ENCODE data around the gene MKNK2. TPM values are rescaled to one million over a fixed set of nuclear protein-coding genes. Genes with fewer than 3 reads are reported as not detected.
"Not testable (repeated sequence)": the region's sequence is repeated elsewhere in the genome, so short reads cannot be mapped to it uniquely, and the experiment has no call there.

MKNK2 gene
- total and polyA plus RNA-seq, 2 of the 13 experiments (the other 11 are each of a cell fraction or from before 2014, with no cell fraction given), result 44.9 to 112 TPM

- peak; percentile 31; the same call in 1 of the 2 replicates for TF ChIP-seq ZNF800 (CRISPR knock-in tag; IDR thresholded peaks at IDR 0.05)
- 0 out of 2 replicates have a peak, but pooled peaks have one; percentile 22 for TF ChIP-seq NFATC3 (CRISPR knock-in tag; IDR thresholded peaks at IDR 0.05)
- TF ChIP-seq ZGPAT (CRISPR knock-in tag; IDR thresholded peaks at IDR 0.05), result peak; percentile 80; the same call in 1 of the 2 replicates
- peak; percentile 82; the same call in 1 of the 2 replicates for TF ChIP-seq KDM5B (CRISPR knock-in tag; IDR thresholded peaks at IDR 0.05; ENCODE audit: borderline replicate concordance)
- TF ChIP-seq ZBTB20 (CRISPR knock-in tag; IDR thresholded peaks at IDR 0.05; ENCODE audit: borderline replicate concordance, low read depth), result peak; percentile 80; the same call in 1 of the 2 replicates
- TF ChIP-seq ZBED4 (CRISPR knock-in tag; IDR thresholded peaks at IDR 0.05; ENCODE audit: borderline replicate concordance), result peak; percentile 57; the same call in 1 of the 2 replicates
- peak; percentile 92 for TF ChIP-seq ZFX (CRISPR knock-in tag; IDR thresholded peaks at IDR 0.05; ENCODE audit: low read depth)
- TF ChIP-seq ZNF761 (CRISPR knock-in tag; conservative IDR thresholded peaks at IDR 0.05), result peak; percentile 84
- peak; percentile 85; the same call in 1 of the 2 replicates for TF ChIP-seq ESRRA (CRISPR knock-in tag; IDR thresholded peaks at IDR 0.05; ENCODE audit: low read depth)
- peak; percentile 76; the same call in 1 of the 2 replicates for TF ChIP-seq ZNF33B (CRISPR knock-in tag; IDR thresholded peaks at IDR 0.05)
- peak; percentile 91 for TF ChIP-seq JUND (CRISPR knock-in tag; IDR thresholded peaks at IDR 0.05)
- not testable (repeated sequence) for TF ChIP-seq NONO (IDR thresholded peaks at IDR 0.05)
- TF ChIP-seq NONO (CRISPR knock-in tag; conservative IDR thresholded peaks at IDR 0.05), result peak; percentile 84
- TF ChIP-seq ZNF883 (CRISPR knock-in tag; IDR thresholded peaks at IDR 0.05; ENCODE audit: not compliant biosample characterization), result peak; percentile 62
- peak; percentile 76; the same call in 1 of the 2 replicates for TF ChIP-seq FOXA3 (CRISPR knock-in tag; IDR thresholded peaks at IDR 0.05)
- peak; percentile 82 for TF ChIP-seq ZNF317 (CRISPR knock-in tag; IDR thresholded peaks at IDR 0.05)
- TF ChIP-seq EP300 (IDR thresholded peaks at IDR 0.05; ENCODE audit: low read depth in 2 of 2, low read length in 2 of 2), result peak; percentile 45 to 78; a peak in 3 of 4 replicates
- peak; percentile 75 for TF ChIP-seq EP300 (CRISPR knock-in tag; IDR thresholded peaks at IDR 0.05; ENCODE audit: borderline replicate concordance)
- peak; percentile 92 for TF ChIP-seq ERF (CRISPR knock-in tag; IDR thresholded peaks at IDR 0.05)
- 0 out of 2 replicates have a peak, but pooled peaks have one; percentile 72 for TF ChIP-seq HIVEP1 (CRISPR knock-in tag; IDR thresholded peaks at IDR 0.05)
Observed at GRCh38 chr19:2086695-2087620, 35.9 kb upstream of the MKNK2 start (continued).

All from HepG2 (cell line).